Lower leg skin (tissue), 4 donors: ENCODE measurements around the gene ARFGAP3. TPM values are rescaled to one million over a fixed set of nuclear protein-coding genes. Genes with fewer than 3 reads are reported as not detected.

ENCODE experiments used
- DNase-seq, 2 donors: peaks; one replicate each; pipeline ENCODE4 v3.0.0-alpha.2; 2019; ENCODE audit warnings: low spot score in 2 of 2
- H3K4me3 ChIP-seq: fragments of 200-600 bp; sonication (generic); 2 replicates; pipeline ENCODE4 v1.5.1; 2017; ENCODE audit warnings: mild to moderate bottlenecking, low read depth; ENCODE audit not compliant: poor library complexity, severe bottlenecking
- POLR2A ChIP-seq, 2 donors: fragments of 450-650 bp; IDR thresholded peaks; one replicate each; pipeline ENCODE4 v1.6.1; 2016 to 2017; ENCODE audit warnings: antibody characterized with exemption in 2 of 2, mild to moderate bottlenecking in 1 of 2, moderate library complexity in 1 of 2
- WGBS, 2 donors: methylation state at CpG; one replicate each; pipeline ENCODE4 v1.1.5; 2018; 5-methylcytosine and 5-hydroxymethylcytosine counted together
- intact Hi-C: fragments of 100-400 bp; cut with DNase I; formaldehyde crosslinking; loops from one replicate; pipeline ENCODE4 v1.15.0; 2023; ENCODE audit warnings: low total_unique reads
- total RNA-seq, 4 donors: library from RNA; depleted of rRNA; stranded (reverse); fragments of >200 nt; gene quantifications; one replicate each; pipeline ENCODE4 v1.1.0, GENCODE V29; 2016
- TF ChIP-seq, protein P1 (sequence below), 3 donors: fragments of 450-650 bp; IDR thresholded peaks; one replicate each; pipeline ENCODE4 v1.5.1; 2016; ENCODE audit warnings: antibody characterized with exemption in 3 of 3, mild to moderate bottlenecking in 3 of 3, moderate library complexity in 2 of 3

The ARFGAP3 gene
- total RNA-seq, 4 donors from 2014 or later = 22.9 to 47.2 (median 31.2) TPM

GRCh38 chr22:42801252-42802080 lies 55.6 kb downstream of the ARFGAP3 start:
- intact Hi-C loops = no loop called here
- no peak overlapping the region for H3K4me3 ChIP-seq
- peak in 1 of 2 donors; percentile 80 for DNase-seq
- WGBS, 2 donors = 94 to 99% methylated on average over 11 to 12 of the region's 12 CpGs
- TF ChIP-seq, protein P1, sequence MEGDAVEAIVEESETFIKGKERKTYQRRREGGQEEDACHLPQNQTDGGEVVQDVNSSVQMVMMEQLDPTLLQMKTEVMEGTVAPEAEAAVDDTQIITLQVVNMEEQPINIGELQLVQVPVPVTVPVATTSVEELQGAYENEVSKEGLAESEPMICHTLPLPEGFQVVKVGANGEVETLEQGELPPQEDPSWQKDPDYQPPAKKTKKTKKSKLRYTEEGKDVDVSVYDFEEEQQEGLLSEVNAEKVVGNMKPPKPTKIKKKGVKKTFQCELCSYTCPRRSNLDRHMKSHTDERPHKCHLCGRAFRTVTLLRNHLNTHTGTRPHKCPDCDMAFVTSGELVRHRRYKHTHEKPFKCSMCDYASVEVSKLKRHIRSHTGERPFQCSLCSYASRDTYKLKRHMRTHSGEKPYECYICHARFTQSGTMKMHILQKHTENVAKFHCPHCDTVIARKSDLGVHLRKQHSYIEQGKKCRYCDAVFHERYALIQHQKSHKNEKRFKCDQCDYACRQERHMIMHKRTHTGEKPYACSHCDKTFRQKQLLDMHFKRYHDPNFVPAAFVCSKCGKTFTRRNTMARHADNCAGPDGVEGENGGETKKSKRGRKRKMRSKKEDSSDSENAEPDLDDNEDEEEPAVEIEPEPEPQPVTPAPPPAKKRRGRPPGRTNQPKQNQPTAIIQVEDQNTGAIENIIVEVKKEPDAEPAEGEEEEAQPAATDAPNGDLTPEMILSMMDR (IDR thresholded peaks at IDR 0.05) = no peak
- no peak for TF ChIP-seq POLR2A (IDR thresholded peaks at IDR 0.05)

- DNase-seq = peak in 1 of 2 donors; percentile 79
- intact Hi-C loops = no loop called here
- H3K4me3 ChIP-seq = no peak overlapping the region
- TF ChIP-seq, protein P1 (IDR thresholded peaks at IDR 0.05) = peak in 1 of 3 donors; percentile 46
- TF ChIP-seq POLR2A (IDR thresholded peaks at IDR 0.05) = no peak
- WGBS, 2 donors = 89 to 92% methylated on average over 9 of the region's 9 CpGs
These were observed 56.4 kb downstream of the ARFGAP3 start for GRCh38 chr22:42800451-42801251.

DNA sequence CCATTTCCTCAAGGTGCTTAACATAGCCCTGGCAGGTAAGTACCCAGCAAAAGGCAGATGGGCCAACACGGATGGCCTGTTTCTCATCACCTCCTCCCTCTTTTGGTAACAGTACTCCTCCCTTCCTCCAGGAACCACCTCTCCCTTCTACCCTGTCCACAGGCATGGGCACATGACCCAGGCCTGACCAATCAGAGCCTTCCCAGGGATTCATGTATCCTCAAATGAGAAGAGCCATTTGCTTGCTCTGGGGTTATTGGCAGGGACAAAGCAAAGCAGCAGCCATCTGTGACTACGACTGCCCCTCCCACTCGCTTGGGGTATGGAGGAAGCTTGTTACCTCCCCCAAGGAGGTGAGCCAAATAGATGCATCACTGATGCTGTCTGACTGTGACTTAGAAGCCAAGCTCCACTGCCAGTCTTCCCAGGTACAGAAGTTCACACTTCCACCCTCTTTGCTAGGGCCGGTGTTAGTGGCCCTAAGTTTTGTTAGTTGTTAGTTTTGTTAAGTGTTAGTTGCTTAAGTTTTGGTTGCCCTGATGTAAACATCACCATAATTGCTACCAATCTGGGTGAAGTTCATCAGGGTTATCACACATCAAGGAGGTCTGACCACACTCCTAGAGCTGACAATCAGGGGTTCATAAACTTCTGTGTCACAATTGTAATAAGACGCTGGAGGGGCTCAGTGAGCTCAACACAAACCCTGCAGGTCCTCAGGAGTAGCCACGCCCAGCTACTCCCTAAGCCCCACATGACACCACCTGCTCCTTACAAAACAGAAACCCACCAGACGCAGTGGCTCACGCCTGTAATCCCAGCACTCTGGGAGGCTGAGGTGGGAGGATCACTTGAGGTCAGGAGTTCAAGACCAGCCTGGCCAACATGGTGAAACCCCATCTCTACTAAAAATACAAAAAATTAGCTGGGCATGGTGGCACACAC lies 57.3 kb downstream of the ARFGAP3 start:
- WGBS, 2 donors = 88 to 95% methylated on average over 8 of the region's 8 CpGs
- no peak overlapping the region for H3K4me3 ChIP-seq
- intact Hi-C loops = loop anchor here (10.0 kb wide), 1 partner anchor 235 kb away; no protein-coding TSS in a partner anchor
- DNase-seq = peak in 1 of 2 donors; percentile 64
- TF ChIP-seq POLR2A (IDR thresholded peaks at IDR 0.05) = no peak
- TF ChIP-seq, protein P1 (IDR thresholded peaks at IDR 0.05) = no peak

DNA sequence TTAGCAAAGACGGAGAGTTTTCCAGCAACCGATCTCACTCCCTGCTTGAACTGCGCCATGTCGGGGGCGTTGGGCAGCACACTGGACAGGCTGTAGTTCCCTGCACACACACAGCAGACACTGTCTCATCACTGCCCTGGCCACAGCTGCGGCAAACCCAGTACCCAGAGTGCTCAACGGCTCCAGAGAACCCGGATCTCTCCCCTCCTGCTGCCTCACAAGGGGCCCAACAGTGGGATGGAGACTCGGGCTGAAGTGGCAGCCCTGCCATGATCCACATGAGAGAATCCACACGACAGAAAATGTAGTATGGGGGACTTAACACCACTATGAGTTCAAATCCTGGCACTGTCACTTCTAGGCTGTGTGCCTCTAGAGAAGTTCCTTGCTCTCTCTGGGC lies 58.0 kb downstream of the ARFGAP3 start:
- intact Hi-C loops = loop anchor here (10.0 kb wide), 1 partner anchor 236 kb away; no protein-coding TSS in a partner anchor
- TF ChIP-seq POLR2A (IDR thresholded peaks at IDR 0.05) = no peak
- TF ChIP-seq, protein P1 (IDR thresholded peaks at IDR 0.05) = no peak
- WGBS, 2 donors = 90 to 92% methylated on average over 10 of the region's 10 CpGs
- no peak overlapping the region for H3K4me3 ChIP-seq
- peak in 1 of 2 donors; percentile 50 for DNase-seq

GRCh38 chr22:42797011-42797410 lies 60.1 kb downstream of the ARFGAP3 start:
- DNase-seq = peak; percentile 56 to 89
- 50 to 54% methylated on average over 5 of the region's 5 CpGs for WGBS, 2 donors
- intact Hi-C loops = loop anchor here (10.0 kb wide), 1 partner anchor 238 kb away; no protein-coding TSS in a partner anchor
- TF ChIP-seq, protein P1 (IDR thresholded peaks at IDR 0.05) = no peak
- TF ChIP-seq POLR2A (IDR thresholded peaks at IDR 0.05) = no peak
- no peak overlapping the region for H3K4me3 ChIP-seq
